ENCODE measurements around the gene MIOS. TPM values are rescaled to one million over a fixed set of nuclear protein-coding genes. Genes with fewer than 3 reads are reported as not detected.

The MIOS gene
- total RNA-seq, 1 donor from 2014 or later = 25.3 TPM

- Histone ChIP-seq H3K9me3 (replicated peaks) (no peaks in the 10 kb centered on the region), H3K27ac (replicated peaks) (no peak overlapping the region), H3K27me3 (ENCODE audit: low read depth) (no peaks in the 10 kb centered on the region), H3K4me3 (no peak overlapping the region), H3K4me1 (no peaks in the 10 kb centered on the region), H3K36me3 (no peaks in the 10 kb centered on the region)
- intact Hi-C loops (cut with micrococcal nuclease) = no loop called here
- no peak for TF ChIP-seq CTCF (IDR thresholded peaks at IDR 0.05; ENCODE audit: borderline replicate concordance)
- DNase-seq = no peak
Observed at GRCh38 chr7:7581531-7582179, 15.0 kb downstream of the MIOS start.

GRCh38 chr7:7582596-7582995, 15.9 kb downstream of the MIOS start:
- intact Hi-C loops (cut with micrococcal nuclease) = no loop called here
- Histone ChIP-seq H3K27ac (replicated peaks) (no peak overlapping the region), H3K4me3 (no peak overlapping the region), H3K36me3 (no peaks in the 10 kb centered on the region), H3K9me3 (replicated peaks) (no peaks in the 10 kb centered on the region), H3K27me3 (ENCODE audit: low read depth) (no peaks in the 10 kb centered on the region), H3K4me1 (no peaks in the 10 kb centered on the region)
- no peak for DNase-seq
- no peak for TF ChIP-seq CTCF (IDR thresholded peaks at IDR 0.05; ENCODE audit: borderline replicate concordance)

- TF ChIP-seq CTCF (IDR thresholded peaks at IDR 0.05; ENCODE audit: borderline replicate concordance) = no peak
- no peaks in the 10 kb centered on the region for H3K27me3 ChIP-seq (ENCODE audit: low read depth)
- intact Hi-C loops (cut with micrococcal nuclease) = no loop called here
- no peak for DNase-seq
- H3K36me3 ChIP-seq = no peaks in the 10 kb centered on the region
- no peak overlapping the region for H3K4me3 ChIP-seq
- no peak overlapping the region for H3K27ac ChIP-seq (replicated peaks)
- no peaks in the 10 kb centered on the region for H3K9me3 ChIP-seq (replicated peaks)
- no peaks in the 10 kb centered on the region for H3K4me1 ChIP-seq
Observed at GRCh38 chr7:7583731-7584130, 17.0 kb downstream of the MIOS start.

- H3K4me3 ChIP-seq = no peak overlapping the region
- no peak for TF ChIP-seq CTCF (IDR thresholded peaks at IDR 0.05; ENCODE audit: borderline replicate concordance)
- no peaks in the 10 kb centered on the region for H3K27me3 ChIP-seq (ENCODE audit: low read depth)
- H3K27ac ChIP-seq (replicated peaks) = no peak overlapping the region
- intact Hi-C loops (cut with micrococcal nuclease) = no loop called here
- no peak for DNase-seq
- H3K36me3 ChIP-seq = peaks cover 5% of the 10 kb centered on the region
- H3K9me3 ChIP-seq (replicated peaks) = no peaks in the 10 kb centered on the region
- H3K4me1 ChIP-seq = no peaks in the 10 kb centered on the region
Observed at GRCh38 chr7:7584653-7585052, 18.0 kb downstream of the MIOS start.

- Histone ChIP-seq H3K4me1 (no peaks in the 10 kb centered on the region), H3K9me3 (replicated peaks) (no peaks in the 10 kb centered on the region), H3K27me3 (ENCODE audit: low read depth) (no peaks in the 10 kb centered on the region), H3K27ac (replicated peaks) (no peak overlapping the region), H3K4me3 (no peak overlapping the region), H3K36me3 (peaks cover 8% of the 10 kb centered on the region)
- no peak for TF ChIP-seq CTCF (IDR thresholded peaks at IDR 0.05; ENCODE audit: borderline replicate concordance)
- DNase-seq = no peak
- intact Hi-C loops (cut with micrococcal nuclease) = no loop called here
Observed at GRCh38 chr7:7585241-7585928, 18.7 kb downstream of the MIOS start.
